BJ (cell line): Measurements from ENCODE around the gene ABL2. TPM values are rescaled to one million over a fixed set of nuclear protein-coding genes. Genes with fewer than 3 reads are reported as not detected.

Experiments used
- CTCF ChIA-PET: fragments of 350-600 bp; formaldehyde crosslinking; extraction: SDS; loops from one replicate; lab custom pipeline; 2021; ENCODE audit warnings: antibody characterized with exemption, inconsistent platforms; lab: Yijun Ruan, JAX
- POLR2A ChIA-PET: fragments of 300-600 bp; sonication (Branson Sonifier 250); formaldehyde crosslinking; extraction: SDS; loops from one replicate; lab custom pipeline; 2021; ENCODE audit warnings: antibody characterized with exemption; lab: Charles Lee
- DNase-seq: peaks from one replicate; pipeline ENCODE4 v3.0.0-alpha.2; 2011; ENCODE audit warnings: low read depth
- H3K27me3 ChIP-seq: 2 replicates; pipeline ENCODE4 v1.6.0; 2011; ENCODE audit warnings: low read length; ENCODE audit not compliant: control insufficient read depth, insufficient read depth
- H3K36me3 ChIP-seq: 2 replicates; pipeline ENCODE4 v1.5.1; 2011; ENCODE audit warnings: low read length; ENCODE audit not compliant: control insufficient read depth, insufficient read depth
- H3K4me3 ChIP-seq: 2 replicates; pipeline ENCODE4 v1.5.1; 2011; ENCODE audit warnings: low read depth, mild to moderate bottlenecking, control low read depth, low read length
- polyA plus RNA-seq: library from polyadenylated mRNA; depleted of rRNA; stranded (reverse); fragments of >200 nt; gene quantifications from 2 replicates; pipeline ENCODE4 v1.2.3, GENCODE V29; 2011
- TF ChIP-seq, protein P1 (sequence below): IDR thresholded peaks from 2 replicates; pipeline ENCODE4 v1.5.1; 2011; ENCODE audit warnings: low read depth, mild to moderate bottlenecking, control low read depth, inconsistent platforms, low read length, moderate library complexity; ENCODE audit not compliant: insufficient read depth

ABL2 gene
- polyA plus RNA-seq, 1 experiment: 18.7 TPM

DNA sequence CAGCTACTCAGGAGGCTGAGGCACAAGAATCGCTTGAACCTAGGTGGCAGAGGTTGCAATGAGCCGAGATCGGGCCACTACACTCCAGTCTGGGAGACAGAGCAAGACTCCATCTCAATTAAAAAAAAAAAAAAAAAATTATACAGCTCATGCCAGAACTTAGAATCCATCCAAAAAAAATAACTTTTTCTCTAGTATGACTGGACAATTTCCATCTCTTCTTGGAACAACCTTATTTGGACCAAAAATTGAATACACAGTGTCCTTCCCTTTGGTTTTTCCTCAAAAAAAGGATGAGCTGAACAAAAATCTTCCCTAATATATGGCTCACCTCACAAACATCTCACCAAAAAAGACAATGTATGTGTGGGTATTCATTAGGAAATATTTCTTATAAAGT is 73.9 kb downstream of the ABL2 start:
- ChIA-PET POLR2A (no interaction called here), CTCF (interaction anchor here (0.6 to 0.7 kb wide), 2 partner anchors 51 to 159 kb away, joined by 3 read pairs; no protein-coding TSS in a partner anchor)
- TF ChIP-seq, protein P1, sequence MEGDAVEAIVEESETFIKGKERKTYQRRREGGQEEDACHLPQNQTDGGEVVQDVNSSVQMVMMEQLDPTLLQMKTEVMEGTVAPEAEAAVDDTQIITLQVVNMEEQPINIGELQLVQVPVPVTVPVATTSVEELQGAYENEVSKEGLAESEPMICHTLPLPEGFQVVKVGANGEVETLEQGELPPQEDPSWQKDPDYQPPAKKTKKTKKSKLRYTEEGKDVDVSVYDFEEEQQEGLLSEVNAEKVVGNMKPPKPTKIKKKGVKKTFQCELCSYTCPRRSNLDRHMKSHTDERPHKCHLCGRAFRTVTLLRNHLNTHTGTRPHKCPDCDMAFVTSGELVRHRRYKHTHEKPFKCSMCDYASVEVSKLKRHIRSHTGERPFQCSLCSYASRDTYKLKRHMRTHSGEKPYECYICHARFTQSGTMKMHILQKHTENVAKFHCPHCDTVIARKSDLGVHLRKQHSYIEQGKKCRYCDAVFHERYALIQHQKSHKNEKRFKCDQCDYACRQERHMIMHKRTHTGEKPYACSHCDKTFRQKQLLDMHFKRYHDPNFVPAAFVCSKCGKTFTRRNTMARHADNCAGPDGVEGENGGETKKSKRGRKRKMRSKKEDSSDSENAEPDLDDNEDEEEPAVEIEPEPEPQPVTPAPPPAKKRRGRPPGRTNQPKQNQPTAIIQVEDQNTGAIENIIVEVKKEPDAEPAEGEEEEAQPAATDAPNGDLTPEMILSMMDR: no peak
- Histone ChIP-seq H3K27me3 (no peaks in the 10 kb centered on the region), H3K4me3 (no peak overlapping the region), H3K36me3 (no peaks in the 10 kb centered on the region)
- DNase-seq: no peak

- TF ChIP-seq, protein P1: no peak
- DNase-seq: no peak
- Histone ChIP-seq H3K4me3 (no peak overlapping the region), H3K36me3 (no peaks in the 10 kb centered on the region), H3K27me3 (no peaks in the 10 kb centered on the region)
- ChIA-PET POLR2A (no interaction called here), CTCF (interaction anchor here (1.3 kb wide), 1 partner anchor 10 kb away, joined by 3 read pairs; no protein-coding TSS in a partner anchor)
Observed at GRCh38 chr1:179154437-179154836, 75.0 kb downstream of the ABL2 start.

DNA sequence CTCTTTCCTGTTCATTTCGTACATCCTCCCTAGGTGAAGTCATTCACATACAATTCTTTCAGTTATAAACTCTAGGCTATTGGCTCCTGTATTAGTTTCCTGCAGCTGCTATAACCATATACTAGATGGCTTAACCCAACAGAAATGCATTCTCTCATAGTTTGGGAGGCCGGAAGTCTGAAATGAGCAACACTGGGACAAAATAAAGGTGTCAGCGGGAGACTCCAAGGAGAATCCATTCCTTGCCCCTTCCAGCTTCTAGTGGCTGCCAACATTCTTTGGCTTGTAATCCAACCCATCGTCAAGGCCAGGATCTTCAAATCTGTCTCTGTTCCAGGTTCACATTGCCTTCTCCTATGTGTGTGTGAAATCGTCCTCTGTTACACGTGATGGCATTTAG is 76.3 kb downstream of the ABL2 start:
- no peak for DNase-seq
- Histone ChIP-seq H3K4me3 (no peak overlapping the region), H3K36me3 (no peaks in the 10 kb centered on the region), H3K27me3 (no peaks in the 10 kb centered on the region)
- POLR2A ChIA-PET: no interaction called here
- TF ChIP-seq, protein P1: no peak
- CTCF ChIA-PET: interaction anchor here (1.3 kb wide), 1 partner anchor 11 kb away, joined by 3 read pairs; no protein-coding TSS in a partner anchor

- CTCF ChIA-PET: interaction anchor here (0.7 to 0.8 kb wide), 2 partner anchors 10 to 12 kb away, joined by 3 read pairs; no protein-coding TSS in a partner anchor
- Histone ChIP-seq H3K36me3 (no peaks in the 10 kb centered on the region), H3K4me3 (no peak overlapping the region), H3K27me3 (no peaks in the 10 kb centered on the region)
- DNase-seq: no peak
- POLR2A ChIA-PET: no interaction called here
- TF ChIP-seq, protein P1: no peak
Observed at GRCh38 chr1:179151908-179152682, 77.4 kb downstream of the ABL2 start.

DNA sequence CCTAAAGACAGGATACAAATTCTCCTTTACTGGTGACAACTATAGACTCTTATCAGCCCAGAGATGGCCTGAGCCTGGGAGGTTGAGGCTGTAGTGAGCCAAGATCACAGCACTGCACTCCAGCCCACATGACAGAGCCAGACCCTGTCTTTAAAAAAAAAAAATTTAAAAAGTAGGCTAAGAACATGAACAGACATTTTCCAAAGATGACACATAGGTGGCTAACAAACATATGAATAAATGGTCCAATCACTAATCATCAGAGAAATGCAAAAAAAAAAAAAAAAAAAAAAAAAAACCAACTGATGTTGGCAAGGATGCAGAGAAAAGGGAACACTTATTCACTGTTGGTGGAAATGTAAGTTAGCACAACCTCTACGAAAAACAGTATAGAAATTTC is 82.6 kb downstream of the ABL2 start:
- TF ChIP-seq, protein P1: no peak
- ChIA-PET CTCF (no interaction called here), POLR2A (no interaction called here)
- Histone ChIP-seq H3K36me3 (no peaks in the 10 kb centered on the region), H3K27me3 (no peaks in the 10 kb centered on the region), H3K4me3 (no peak overlapping the region)
- DNase-seq: no peak
